Ectodermal cell (in vitro differentiated cells): ENCODE data around the gene S100A13.
A peak's percentile ranks its signal among the peaks of the same experiment; 100 is the strongest.

Experiments
- H3K27ac ChIP-seq: 2 replicates; pipeline ENCODE4 v1.7.0; 2013; ENCODE audit warnings: mild to moderate bottlenecking, low read depth, low read length; ENCODE audit not compliant: insufficient read depth, poor library complexity, severe bottlenecking
- H3K27me3 ChIP-seq: 2 replicates; pipeline ENCODE4 v1.7.0; 2013; ENCODE audit warnings: mild to moderate bottlenecking, low read length; ENCODE audit not compliant: insufficient read depth, control insufficient read depth, poor library complexity, severe bottlenecking
- H3K36me3 ChIP-seq: one replicate; pipeline ENCODE4 v1.7.0; 2013; ENCODE audit warnings: low read length; ENCODE audit not compliant: control insufficient read depth, insufficient read depth
- H3K4me1 ChIP-seq: one replicate; pipeline ENCODE4 v1.7.0; 2013; ENCODE audit warnings: low read length; ENCODE audit not compliant: control insufficient read depth, insufficient read depth
- H3K4me3 ChIP-seq: 2 replicates; pipeline ENCODE4 v1.7.0; 2013; ENCODE audit warnings: low read depth, low read length, control low read depth; ENCODE audit not compliant: insufficient read depth
- H3K9me3 ChIP-seq: 2 replicates; pipeline ENCODE4 v1.7.0; 2013; ENCODE audit warnings: mild to moderate bottlenecking, low read length, moderate library complexity; ENCODE audit not compliant: control insufficient read depth
- whole genome bisulfite sequencing, 2 experiments: methylation state at CpG; one replicate each; pipeline ENCODE4 v1.1.7; 2013; ENCODE audit warnings: missing lambda C conversion rate in 2 of 2; 5-methylcytosine and 5-hydroxymethylcytosine counted together

Gene S100A13

DNA sequence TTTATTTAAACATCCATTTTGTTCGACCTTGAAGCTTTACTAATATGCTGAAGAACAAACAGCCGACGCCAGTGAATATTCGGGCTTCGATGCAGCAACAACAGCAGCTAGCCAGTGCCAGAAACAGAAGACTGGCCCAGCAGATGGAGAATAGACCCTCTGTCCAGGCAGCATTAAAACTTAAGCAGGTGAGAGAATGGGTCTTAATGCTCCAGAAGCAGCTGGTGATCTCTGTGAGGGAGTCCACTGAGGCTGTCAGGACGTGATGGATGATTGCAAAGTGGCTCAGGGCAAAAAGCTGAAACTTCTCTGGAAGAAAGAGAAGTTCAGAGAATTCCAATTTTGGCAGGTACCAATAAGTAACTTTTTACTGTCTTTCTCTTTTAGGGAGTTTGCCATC lies 11.0 kb upstream of the S100A13 start:
- peaks cover 66% of the 10 kb centered on the region for H3K36me3 ChIP-seq
- H3K27ac ChIP-seq = no peak overlapping the region
- H3K4me1 ChIP-seq = no peaks in the 10 kb centered on the region
- no peaks in the 10 kb centered on the region for H3K27me3 ChIP-seq
- no peak overlapping the region for H3K4me3 ChIP-seq
- no peaks in the 10 kb centered on the region for H3K9me3 ChIP-seq
- WGBS, 2 experiments = 95 to 97% methylated on average over 6 of the region's 6 CpGs

DNA sequence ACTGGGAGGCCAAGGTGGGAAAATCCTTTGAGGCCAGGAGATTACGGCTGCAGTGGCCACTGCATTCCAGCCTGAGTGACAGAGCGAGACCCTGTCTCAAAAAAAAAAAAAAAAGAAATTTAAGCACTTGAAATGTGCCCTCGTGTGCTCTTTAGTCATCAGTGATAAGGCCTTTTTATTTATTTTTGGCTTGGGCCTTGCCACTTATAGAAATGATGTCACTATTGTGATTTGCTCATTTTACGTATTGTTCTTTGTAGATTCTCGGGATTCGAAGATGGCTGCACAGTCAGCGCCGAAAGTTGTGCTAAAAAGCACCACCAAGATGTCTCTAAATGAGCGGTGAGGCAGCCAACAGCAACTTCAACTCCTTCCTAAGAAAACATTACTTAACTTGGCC lies 9.0 kb upstream of the S100A13 start:
- 93 to 94% methylated on average over 9 of the region's 9 CpGs for WGBS, 2 experiments
- Histone ChIP-seq H3K27me3 (no peaks in the 10 kb centered on the region), H3K9me3 (no peaks in the 10 kb centered on the region), H3K27ac (no peak overlapping the region), H3K36me3 (peaks cover 46% of the 10 kb centered on the region), H3K4me3 (no peak overlapping the region), H3K4me1 (no peaks in the 10 kb centered on the region)

DNA sequence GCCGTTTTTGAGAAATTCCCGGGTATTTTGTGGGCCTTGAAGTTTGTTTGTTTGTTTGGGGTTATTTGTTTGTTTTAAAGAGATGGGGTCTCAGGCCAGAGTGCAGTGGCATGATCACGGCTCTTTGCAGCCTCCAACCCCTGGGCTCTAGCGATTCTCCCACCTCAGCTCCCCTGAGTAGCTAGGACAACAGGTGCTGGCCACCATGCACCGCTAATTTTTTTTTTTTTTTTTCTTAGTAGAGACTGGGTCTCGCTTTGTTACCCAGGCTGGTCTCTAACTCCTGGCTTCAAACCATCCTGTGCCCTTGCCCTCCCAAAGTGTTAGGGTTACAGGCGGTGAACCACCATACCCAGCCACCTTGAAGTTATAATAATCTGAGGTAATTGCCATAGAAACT lies 8.6 kb upstream of the S100A13 start:
- no peaks in the 10 kb centered on the region for H3K9me3 ChIP-seq
- no peaks in the 10 kb centered on the region for H3K27me3 ChIP-seq
- peaks cover 42% of the 10 kb centered on the region for H3K36me3 ChIP-seq
- no peaks in the 10 kb centered on the region for H3K4me1 ChIP-seq
- 93 to 96% methylated on average over 7 of the region's 7 CpGs for WGBS, 2 experiments
- H3K27ac ChIP-seq = no peak overlapping the region
- H3K4me3 ChIP-seq = no peak overlapping the region

DNA sequence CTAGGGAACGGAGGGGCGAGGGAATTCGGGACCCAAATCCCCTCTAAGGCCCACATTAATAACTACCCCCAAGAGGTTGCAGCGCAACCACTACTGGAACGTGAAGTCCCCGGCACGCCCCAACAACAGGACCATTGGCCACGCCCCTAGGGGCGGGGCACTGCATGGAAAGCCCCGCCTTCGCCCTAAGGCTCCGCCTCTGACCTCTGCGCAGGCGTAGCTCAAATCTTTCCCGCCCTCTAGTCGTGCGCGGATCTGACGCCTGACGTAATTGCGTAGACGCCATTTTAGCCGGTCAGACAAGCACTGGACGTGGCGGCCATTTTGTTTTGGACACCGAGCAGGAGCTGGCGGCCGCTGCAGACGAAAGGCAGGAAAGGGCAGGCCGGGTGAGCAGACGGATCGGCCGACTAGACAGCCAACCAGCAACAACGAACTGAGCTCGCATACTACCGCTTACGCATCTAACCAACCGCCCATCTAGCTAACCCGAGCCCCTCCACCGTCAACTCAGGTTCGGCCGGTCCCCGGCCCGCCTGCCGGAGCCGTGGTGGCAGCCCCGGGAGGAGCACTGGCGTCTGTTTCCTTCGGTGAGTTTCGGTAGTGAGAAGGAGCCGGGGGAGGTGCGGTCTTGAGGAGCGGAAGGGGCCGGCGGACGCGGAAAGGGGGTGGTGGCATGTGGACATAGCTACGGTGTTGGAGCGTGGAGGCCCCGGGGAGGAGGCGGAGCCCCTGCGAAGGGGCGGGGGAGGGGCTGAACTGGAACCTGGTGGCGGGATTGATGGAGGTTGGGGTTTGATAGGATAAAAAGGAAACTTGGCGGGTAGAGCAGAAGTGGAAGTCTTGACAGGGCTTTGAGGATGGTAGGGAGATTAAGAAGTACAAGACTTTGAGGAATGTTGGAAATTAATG lies 6.7 kb upstream of the S100A13 start, which contains the start of gene CHTOP:
TSS of gene CHTOP (plus strand) at position 313 of the 912 bp plus-strand sequence. CDS start 2,523 bp downstream, outside the sequence.
- H3K4me3 ChIP-seq = peak within 1 kb of the TSS; percentile 82
- peaks cover 5% of the 10 kb centered on the region for H3K4me1 ChIP-seq
- H3K27me3 ChIP-seq = no peaks in the 10 kb centered on the region
- H3K36me3 ChIP-seq = peaks cover 25% of the 10 kb centered on the region
- WGBS, 2 experiments = 3% methylated on average over 65 of the region's 65 CpGs
- no peaks in the 10 kb centered on the region for H3K9me3 ChIP-seq
- H3K27ac ChIP-seq = peak within 1 kb of the TSS; percentile 100

DNA sequence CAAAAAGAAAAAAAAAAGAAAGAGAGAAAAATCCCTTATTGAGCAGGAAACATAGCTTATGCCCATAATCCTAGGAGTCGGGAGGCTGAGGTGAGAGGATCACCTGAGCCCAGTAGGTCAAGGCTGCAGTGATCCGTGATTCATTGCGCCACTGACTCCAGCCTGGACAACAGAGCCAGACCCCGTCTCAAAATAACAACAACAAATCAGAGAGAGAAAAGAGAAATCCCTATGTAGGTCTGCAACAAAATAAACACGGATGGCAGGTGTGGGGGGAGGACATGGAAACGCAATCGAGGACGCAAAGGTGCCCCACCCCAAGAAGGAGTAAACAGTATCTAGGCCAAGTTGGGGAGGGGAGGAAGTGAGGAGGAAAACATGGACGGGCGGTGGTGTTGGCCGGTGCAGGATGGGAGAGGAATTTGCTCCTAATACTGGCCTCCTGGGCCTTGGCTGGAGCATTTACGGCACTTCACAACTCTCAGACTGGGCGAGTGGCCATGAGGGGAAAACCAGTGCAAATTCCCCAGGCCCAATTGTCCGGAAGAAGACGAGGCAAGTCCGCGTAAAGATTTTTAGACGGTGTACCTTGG lies 6.0 kb upstream of the S100A13 start:
- Histone ChIP-seq H3K9me3 (no peaks in the 10 kb centered on the region), H3K4me1 (peaks cover 6% of the 10 kb centered on the region), H3K27ac (no peak overlapping the region), H3K4me3 (no peak overlapping the region), H3K36me3 (peaks cover 17% of the 10 kb centered on the region), H3K27me3 (no peaks in the 10 kb centered on the region)
- WGBS, 2 experiments = 90 to 92% methylated on average over 18 of the region's 18 CpGs

DNA sequence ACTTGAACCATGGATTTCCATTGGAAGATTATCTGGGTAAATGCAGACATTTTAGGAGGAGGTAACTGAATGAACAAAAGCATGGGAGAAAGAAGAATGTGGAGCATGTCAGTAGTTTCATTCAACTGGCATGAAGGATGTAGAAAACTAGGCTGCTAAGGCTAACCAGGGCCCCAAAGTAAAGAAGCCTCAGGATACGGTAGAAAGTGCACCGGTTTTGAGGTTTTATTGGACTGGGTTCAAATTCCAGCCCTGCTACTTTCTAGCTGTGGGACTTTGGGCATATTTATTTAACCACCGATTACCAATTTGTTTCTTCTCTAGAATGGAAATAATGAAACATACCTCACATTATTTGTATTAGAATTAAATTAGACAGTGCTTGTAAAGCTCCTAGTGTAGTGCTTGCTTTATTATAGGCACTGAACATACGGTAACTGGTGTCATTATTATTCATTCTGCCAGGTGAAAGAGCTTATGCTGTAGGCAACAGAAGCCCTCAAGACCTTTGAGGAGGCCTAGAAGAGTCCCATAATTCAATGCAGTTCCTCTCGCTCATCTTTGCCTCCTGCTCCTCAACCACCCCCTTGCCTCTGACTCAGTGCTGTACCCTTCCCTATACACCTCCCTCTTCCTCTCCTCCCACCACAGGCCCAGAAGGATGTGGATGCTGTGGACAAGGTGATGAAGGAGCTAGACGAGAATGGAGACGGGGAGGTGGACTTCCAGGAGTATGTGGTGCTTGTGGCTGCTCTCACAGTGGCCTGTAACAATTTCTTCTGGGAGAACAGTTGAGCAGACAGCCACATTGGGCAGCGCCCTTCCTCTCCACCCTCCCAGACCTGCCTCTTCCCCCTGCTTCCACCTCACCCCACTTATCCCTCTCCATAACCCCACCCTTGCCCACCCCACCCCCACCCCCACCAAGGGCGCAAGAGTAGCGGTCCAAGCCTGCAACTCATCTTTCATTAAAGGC lies 4.0 kb upstream of the S100A13 start:
- H3K27ac ChIP-seq = no peak overlapping the region
- H3K4me1 ChIP-seq = peaks cover 10% of the 10 kb centered on the region
- WGBS, 2 experiments = 94 to 97% methylated on average over 8 to 9 of the region's 10 CpGs

DNA sequence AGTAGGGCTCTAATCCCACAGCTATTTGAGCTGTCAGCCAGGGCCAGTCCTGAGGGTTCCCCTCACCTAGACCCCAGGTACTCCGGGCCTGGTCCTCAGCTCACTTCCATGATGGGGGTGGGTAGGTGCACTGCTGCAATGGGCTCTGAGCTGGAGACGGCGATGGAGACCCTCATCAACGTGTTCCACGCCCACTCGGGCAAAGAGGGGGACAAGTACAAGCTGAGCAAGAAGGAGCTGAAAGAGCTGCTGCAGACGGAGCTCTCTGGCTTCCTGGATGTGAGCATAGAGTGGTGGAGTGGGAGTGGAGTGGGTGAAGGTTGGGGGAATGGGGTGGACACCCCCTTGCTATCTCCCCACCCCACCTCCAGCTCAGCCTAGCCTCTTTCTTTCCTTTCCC lies 3.1 kb upstream of the S100A13 start:
- WGBS, 2 experiments = 94 to 96% methylated on average over 7 of the region's 7 CpGs
- no peak overlapping the region for H3K27ac ChIP-seq
- H3K36me3 ChIP-seq = no peaks in the 10 kb centered on the region
- no peaks in the 10 kb centered on the region for H3K27me3 ChIP-seq
- H3K4me3 ChIP-seq = no peak overlapping the region
- no peaks in the 10 kb centered on the region for H3K9me3 ChIP-seq
- peaks cover 12% of the 10 kb centered on the region for H3K4me1 ChIP-seq

More for the DNA sequence above, 4.0 kb upstream of the S100A13 start:
- Histone ChIP-seq H3K27me3 (no peaks in the 10 kb centered on the region), H3K4me3 (no peak overlapping the region), H3K9me3 (no peaks in the 10 kb centered on the region), H3K36me3 (peaks cover 2% of the 10 kb centered on the region)

DNA sequence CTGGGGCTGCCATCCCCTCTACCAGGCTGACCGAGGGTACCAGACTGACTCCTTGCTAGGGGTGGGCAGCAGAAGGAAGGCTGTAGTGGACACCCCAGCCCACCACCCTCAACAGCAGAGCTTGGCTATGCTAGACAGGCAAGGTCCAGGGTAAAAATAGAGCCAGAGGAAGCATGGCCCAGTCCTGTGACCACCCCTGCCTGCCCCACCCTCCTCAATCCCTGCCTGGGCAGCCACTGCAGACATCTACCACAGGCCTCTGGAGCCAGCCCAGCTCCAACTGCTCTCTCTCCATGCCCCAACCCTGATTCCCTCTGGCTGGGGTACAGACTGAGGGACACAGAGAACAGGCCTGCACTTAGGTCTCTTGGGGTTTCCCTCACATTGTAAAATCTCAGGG lies 2.7 kb upstream of the S100A13 start:
- WGBS, 2 experiments = 81 to 83% methylated on average over 1 of the region's 1 CpG
- Histone ChIP-seq H3K4me1 (peaks cover 12% of the 10 kb centered on the region), H3K36me3 (no peaks in the 10 kb centered on the region), H3K27ac (no peak overlapping the region), H3K27me3 (no peaks in the 10 kb centered on the region), H3K9me3 (no peaks in the 10 kb centered on the region), H3K4me3 (no peak overlapping the region)

DNA sequence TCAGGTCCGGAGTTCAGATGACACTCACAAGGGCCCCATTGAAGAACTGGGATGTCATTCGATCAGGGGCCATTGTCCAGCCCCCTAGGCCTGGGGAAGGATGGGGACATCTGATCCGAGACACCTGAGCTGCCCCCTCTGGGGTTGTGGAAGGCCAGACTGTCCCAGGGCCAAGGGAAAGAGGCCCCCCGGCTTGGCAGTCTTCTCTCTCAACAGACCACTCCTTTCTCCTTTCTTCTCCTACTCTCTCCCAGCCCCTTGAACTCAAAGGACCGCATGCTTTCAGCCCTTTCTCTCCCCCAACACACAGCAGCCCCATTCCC lies 2.0 kb upstream of the S100A13 start:
- Histone ChIP-seq H3K9me3 (no peaks in the 10 kb centered on the region), H3K36me3 (no peaks in the 10 kb centered on the region), H3K27me3 (no peaks in the 10 kb centered on the region), H3K4me3 (no peak overlapping the region), H3K27ac (no peak overlapping the region), H3K4me1 (peaks cover 12% of the 10 kb centered on the region)
- 78 to 81% methylated on average over 5 of the region's 5 CpGs for WGBS, 2 experiments
